HCT116 (cell line): Measurements from ENCODE around the gene RTN4IP1. TPM values are rescaled to one million over a fixed set of nuclear protein-coding genes. Genes with fewer than 3 reads are reported as not detected.

Source experiments
- ATAC-seq: fragments of 200-7000 bp; cut with Tn5 transposase; 2 replicates; pipeline ENCODE4 v1.9.1; 2020; ENCODE audit warnings: mild to moderate bottlenecking, moderate library complexity
- BruUV-seq: library from RNA; stranded (reverse); fragments of 400-500 nt; replicated peaks from 2 replicates; lab custom pipeline; 2021; lab: Mats Ljungman, UMichigan
- CTCF ChIA-PET: fragments of 300-600 bp; sonication (Branson Sonifier 250); formaldehyde crosslinking; loops from one replicate; lab custom pipeline; 2021; ENCODE audit warnings: antibody characterized with exemption; lab: Charles Lee
- POLR2A ChIA-PET: fragments of 300-600, 350-600 bp; sonication (Branson Sonifier 250); formaldehyde crosslinking; loops from one replicate; lab custom pipeline; 2021; ENCODE audit warnings: antibody characterized with exemption; lab: Charles Lee
- RAD21 ChIA-PET, 2 experiments: fragments of 300-600 bp; sonication (Branson Sonifier 250); formaldehyde crosslinking; loops; one replicate each; lab custom pipeline; 2023; ENCODE audit warnings: low total read pairs in 2 of 2; ENCODE audit not compliant: uncharacterized antibody in 2 of 2, unreplicated experiment in 2 of 2, low non-redundant PET in 1 of 2; lab: Charles Lee
- DNase-seq: peaks from one replicate; pipeline ENCODE4 v3.0.0-alpha.2; 2010; ENCODE audit warnings: low read depth, low spot score
- H2AFZ ChIP-seq: fragments of 200-600 bp; shearing (Covaris generic), sonication (generic); 2 replicates; pipeline ENCODE4 v1.6.1; 2017; ENCODE audit warnings: low read depth, mixed run types, mixed read lengths, antibody characterized with exemption, low read length; ENCODE audit not compliant: poor library complexity, severe bottlenecking
- H3K27ac ChIP-seq: 2 replicates; pipeline ENCODE4 v1.5.1; 2012; ENCODE audit warnings: low read depth, low read length
- H3K27me3 ChIP-seq: fragments of 200-600 bp; sonication (generic); 2 replicates; pipeline ENCODE4 v1.6.1; 2016; ENCODE audit warnings: mixed run types, low read length, mixed read lengths; ENCODE audit not compliant: insufficient read depth
- H3K36me3 ChIP-seq, 2 experiments: fragments of 200-500 bp in 1 of 2; fragments of 200-600 bp in 1 of 2; sonication (Bioruptor generic) in 1 of 2; sonication (generic) in 1 of 2; 2 replicates each; pipeline versions ENCODE4 v1.5.1 to v1.6.1; 2014 to 2016; ENCODE audit warnings: low read length in 2 of 2, inconsistent platforms in 1 of 2, mixed read lengths in 1 of 2, mixed run types in 1 of 2; ENCODE audit not compliant: insufficient read depth in 2 of 2, control insufficient read depth in 1 of 2
- H3K4me1 ChIP-seq, 2 experiments: fragments of 200-600 bp in 1 of 2; sonication (generic) in 1 of 2; 2 replicates each; pipeline versions ENCODE4 v1.5.1 to v1.6.1; 2012 to 2017; ENCODE audit warnings: low read length in 2 of 2, inconsistent platforms in 1 of 2, mild to moderate bottlenecking in 1 of 2, mixed read lengths in 1 of 2, mixed run types in 1 of 2, moderate library complexity in 1 of 2; ENCODE audit not compliant: insufficient read depth in 2 of 2, control insufficient read depth in 1 of 2
- H3K4me2 ChIP-seq: fragments of 200-600 bp; sonication (generic); 2 replicates; pipeline ENCODE4 v1.6.1; 2017; ENCODE audit warnings: mixed run types, low read length, mixed read lengths
- H3K4me3 ChIP-seq, 2 experiments: fragments of 200-600 bp in 1 of 2; sonication (generic) in 1 of 2; replicated peaks in 1 of 2; 2 replicates each; pipeline ENCODE4 v1.5.1; 2011 to 2016; ENCODE audit warnings: low read length in 2 of 2, control low read depth in 1 of 2, low read depth in 1 of 2, mild to moderate bottlenecking in 1 of 2, mixed read lengths in 1 of 2, mixed run types in 1 of 2
- H3K79me2 ChIP-seq: fragments of 200-600 bp; sonication (generic); 2 replicates; pipeline ENCODE4 v1.6.1; 2017; ENCODE audit warnings: mild to moderate bottlenecking, mixed run types, low read length, moderate library complexity, mixed read lengths; ENCODE audit not compliant: insufficient read depth
- H3K9ac ChIP-seq: fragments of 200-600 bp; sonication (generic); 2 replicates; pipeline ENCODE4 v1.6.1; 2016; ENCODE audit warnings: low read length, mixed read lengths
- H3K9me2 ChIP-seq: fragments of 200-600 bp; sonication (generic), shearing (Covaris generic); 2 replicates; pipeline ENCODE4 v1.6.1; 2017; ENCODE audit warnings: mixed run types, mild to moderate bottlenecking, moderate library complexity; ENCODE audit not compliant: insufficient read depth
- H3K9me3 ChIP-seq, 2 experiments: fragments of 200-500 bp in 1 of 2; fragments of 200-600 bp in 1 of 2; sonication (Bioruptor generic) in 1 of 2; sonication (generic) in 1 of 2; 2 replicates each; pipeline ENCODE4 v1.6.1; 2014 to 2017; ENCODE audit warnings: low read length in 2 of 2, mixed read lengths in 2 of 2, inconsistent platforms in 1 of 2, low read depth in 1 of 2, mild to moderate bottlenecking in 1 of 2, mixed run types in 1 of 2, moderate library complexity in 1 of 2; ENCODE audit not compliant: control insufficient read depth in 1 of 2, insufficient read depth in 1 of 2
- H4K20me1 ChIP-seq: fragments of 200-600 bp; sonication (generic), shearing (Covaris generic); 2 replicates; pipeline ENCODE4 v1.6.1; 2017; ENCODE audit warnings: mixed run types, mild to moderate bottlenecking, moderate library complexity; ENCODE audit not compliant: insufficient read depth
- EGR1 ChIP-seq: IDR thresholded peaks from 2 replicates; pipeline ENCODE4 v1.6.1; 2012; ENCODE audit warnings: low read depth
- ELF1 ChIP-seq: IDR thresholded peaks from 2 replicates; pipeline ENCODE4 v1.6.1; 2012; ENCODE audit warnings: low read depth, borderline replicate concordance
- JUND ChIP-seq: IDR thresholded peaks from 2 replicates; pipeline ENCODE4 v1.6.1; 2012
- POLR2A ChIP-seq: IDR thresholded peaks from 2 replicates; pipeline ENCODE4 v1.7.0; 2011; ENCODE audit warnings: borderline replicate concordance; ENCODE audit not compliant: insufficient read depth, insufficient read length; ENCODE audit errors: extremely low read depth
- REST ChIP-seq: IDR thresholded peaks from 2 replicates; pipeline ENCODE4 v1.6.1; 2012; ENCODE audit warnings: low read depth
- SIN3A ChIP-seq: IDR thresholded peaks from 2 replicates; pipeline ENCODE4 v1.6.1; 2012; ENCODE audit warnings: low read depth
- YY1 ChIP-seq: IDR thresholded peaks from 2 replicates; pipeline ENCODE4 v1.6.1; 2011; ENCODE audit warnings: low read length, low read depth, moderate library complexity, mild to moderate bottlenecking; ENCODE audit not compliant: insufficient replicate concordance; ENCODE audit errors: extremely low read depth
- ZFX ChIP-seq: fragments of 450-650 bp; IDR thresholded peaks from 2 replicates; pipeline ENCODE4 v1.6.1; 2017
- ZNF274 ChIP-seq: fragments of 200-500 bp; sonication (Bioruptor generic); IDR thresholded peaks from 2 replicates; pipeline ENCODE4 v1.6.1; 2014; ENCODE audit warnings: mild to moderate bottlenecking, low read depth, low read length, inconsistent platforms
- intact Hi-C: fragments of 100-400 bp; cut with micrococcal nuclease; formaldehyde crosslinking; loops from 2 replicates; pipeline ENCODE4 v1.10.0; 2022
- total RNA-seq: library from RNA; stranded (reverse); gene quantifications from one replicate; pipeline ENCODE4 v1.2.1, GENCODE V29; 2021; ENCODE audit not compliant: unreplicated experiment
- TF ChIP-seq, protein P1 (sequence below), 3 experiments: fragments of 200-600 bp in 1 of 3; sonication (generic) in 1 of 3; IDR thresholded peaks in 2 of 3; conservative IDR thresholded peaks in 1 of 3; 2 replicates each; pipeline ENCODE4 v1.5.1; 2012 to 2017; ENCODE audit warnings: low read depth in 2 of 3, low read length in 2 of 3, antibody characterized with exemption in 1 of 3, borderline replicate concordance in 1 of 3, control low read depth in 1 of 3, mild to moderate bottlenecking in 1 of 3, mixed read lengths in 1 of 3, mixed run types in 1 of 3, moderate library complexity in 1 of 3; ENCODE audit not compliant: insufficient read depth in 1 of 3

Gene RTN4IP1
- total RNA-seq, 1 experiment from 2014 or later = 9.1 TPM

DNA sequence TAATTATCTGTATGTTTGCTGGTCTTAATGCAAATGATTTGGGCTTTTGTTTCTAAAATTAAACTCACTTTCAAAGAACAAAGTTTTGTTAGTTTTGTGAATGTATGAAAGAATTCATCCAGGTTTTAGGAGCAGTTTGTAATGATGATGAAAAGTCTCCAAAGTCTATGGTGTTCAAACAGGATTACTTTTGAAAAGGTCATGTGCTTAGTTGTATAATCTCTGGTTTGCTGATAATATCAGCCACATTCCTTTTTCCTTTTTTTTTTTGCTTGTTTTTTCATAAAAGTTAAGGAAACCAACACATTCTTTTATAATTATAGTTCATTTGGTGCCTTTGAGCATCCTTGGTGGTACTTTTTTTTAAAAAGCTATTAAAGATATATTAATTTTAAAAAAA, 88.9 kb downstream of the RTN4IP1 start:
- no peaks in the 10 kb centered on the region for H3K9me3 ChIP-seq
- H3K9ac ChIP-seq = no peak overlapping the region
- CTCF ChIA-PET = interaction anchor here (1.0 kb wide), 1 partner anchor 205 kb away, joined by 3 read pairs; no protein-coding TSS in a partner anchor
- BruUV-seq = no TSS peak
- H3K4me1 ChIP-seq = no peaks in the 10 kb centered on the region
- no peaks in the 10 kb centered on the region for H4K20me1 ChIP-seq
- intact Hi-C loops = no loop called here
- no peaks in the 10 kb centered on the region for H3K9me2 ChIP-seq
- H3K27ac ChIP-seq = no peak overlapping the region
- H3K27me3 ChIP-seq = no peaks in the 10 kb centered on the region
- no peak overlapping the region for H3K4me2 ChIP-seq
- H3K4me3 ChIP-seq = no peak overlapping the region
- TF ChIP-seq POLR2A (no peak), YY1 (no peak), JUND (no peak)
- TF ChIP-seq, all 23 proteins: peak for 0
- DNase-seq (no peak), ATAC-seq (no peak)
- ChIA-PET RAD21 (no interaction called here), POLR2A (no interaction called here)
- no peak overlapping the region for H2AFZ ChIP-seq
- no peaks in the 10 kb centered on the region for H3K79me2 ChIP-seq
- no peaks in the 10 kb centered on the region for H3K36me3 ChIP-seq

- TF ChIP-seq ZNF274 (no peak), ELF1 (no peak), EGR1 (no peak), SIN3A (no peak), JUND (no peak), POLR2A (no peak), REST (no peak), ZFX (no peak)
- TF ChIP-seq, protein P1, sequence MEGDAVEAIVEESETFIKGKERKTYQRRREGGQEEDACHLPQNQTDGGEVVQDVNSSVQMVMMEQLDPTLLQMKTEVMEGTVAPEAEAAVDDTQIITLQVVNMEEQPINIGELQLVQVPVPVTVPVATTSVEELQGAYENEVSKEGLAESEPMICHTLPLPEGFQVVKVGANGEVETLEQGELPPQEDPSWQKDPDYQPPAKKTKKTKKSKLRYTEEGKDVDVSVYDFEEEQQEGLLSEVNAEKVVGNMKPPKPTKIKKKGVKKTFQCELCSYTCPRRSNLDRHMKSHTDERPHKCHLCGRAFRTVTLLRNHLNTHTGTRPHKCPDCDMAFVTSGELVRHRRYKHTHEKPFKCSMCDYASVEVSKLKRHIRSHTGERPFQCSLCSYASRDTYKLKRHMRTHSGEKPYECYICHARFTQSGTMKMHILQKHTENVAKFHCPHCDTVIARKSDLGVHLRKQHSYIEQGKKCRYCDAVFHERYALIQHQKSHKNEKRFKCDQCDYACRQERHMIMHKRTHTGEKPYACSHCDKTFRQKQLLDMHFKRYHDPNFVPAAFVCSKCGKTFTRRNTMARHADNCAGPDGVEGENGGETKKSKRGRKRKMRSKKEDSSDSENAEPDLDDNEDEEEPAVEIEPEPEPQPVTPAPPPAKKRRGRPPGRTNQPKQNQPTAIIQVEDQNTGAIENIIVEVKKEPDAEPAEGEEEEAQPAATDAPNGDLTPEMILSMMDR (IDR thresholded peaks at IDR 0.05 in 2 of 3, conservative IDR thresholded peaks at IDR 0.05 in 1 of 3; ENCODE audit: borderline replicate concordance in 1 of 3, insufficient read depth in 1 of 3, low read depth in 2 of 3, low read length in 2 of 3) = no peak
- no peak overlapping the region for H2AFZ ChIP-seq
Measured at GRCh38 chr6:106539936-106540335, 89.4 kb downstream of the RTN4IP1 start.

More at GRCh38 chr6:106539936-106540335, 89.4 kb downstream of the RTN4IP1 start:
- Histone ChIP-seq H3K9me3 (no peaks in the 10 kb centered on the region), H3K4me1 (no peaks in the 10 kb centered on the region), H4K20me1 (no peaks in the 10 kb centered on the region), H3K79me2 (no peaks in the 10 kb centered on the region), H3K27me3 (no peaks in the 10 kb centered on the region), H3K9ac (no peak overlapping the region), H3K9me2 (no peaks in the 10 kb centered on the region), H3K36me3 (no peaks in the 10 kb centered on the region), H3K27ac (no peak overlapping the region), H3K4me2 (no peak overlapping the region), H3K4me3 (no peak overlapping the region)
- no peak for ATAC-seq
- RAD21 ChIA-PET = no interaction called here
- no peak for DNase-seq
- BruUV-seq = no TSS peak
- CTCF ChIA-PET = no interaction called here
- intact Hi-C loops = no loop called here
- POLR2A ChIA-PET = no interaction called here
